HCT116 (cell line): Measurements from ENCODE around the gene SART3. TPM values are rescaled to one million over a fixed set of nuclear protein-coding genes. Genes with fewer than 3 reads are reported as not detected.

Source experiments
- ATAC-seq: fragments of 200-7000 bp; cut with Tn5 transposase; 2 replicates; pipeline ENCODE4 v1.9.1; 2020; ENCODE audit warnings: mild to moderate bottlenecking, moderate library complexity
- BruUV-seq: library from RNA; stranded (reverse); fragments of 400-500 nt; replicated peaks from 2 replicates; lab custom pipeline; 2021; lab: Mats Ljungman, UMichigan
- CTCF ChIA-PET: fragments of 300-600 bp; sonication (Branson Sonifier 250); formaldehyde crosslinking; loops from one replicate; lab custom pipeline; 2021; ENCODE audit warnings: antibody characterized with exemption; lab: Charles Lee
- POLR2A ChIA-PET: fragments of 300-600, 350-600 bp; sonication (Branson Sonifier 250); formaldehyde crosslinking; loops from one replicate; lab custom pipeline; 2021; ENCODE audit warnings: antibody characterized with exemption; lab: Charles Lee
- RAD21 ChIA-PET, 2 experiments: fragments of 300-600 bp; sonication (Branson Sonifier 250); formaldehyde crosslinking; loops; one replicate each; lab custom pipeline; 2023; ENCODE audit warnings: low total read pairs in 2 of 2; ENCODE audit not compliant: uncharacterized antibody in 2 of 2, unreplicated experiment in 2 of 2, low non-redundant PET in 1 of 2; lab: Charles Lee
- DNase-seq: peaks from one replicate; pipeline ENCODE4 v3.0.0-alpha.2; 2010; ENCODE audit warnings: low read depth, low spot score
- H2AFZ ChIP-seq: fragments of 200-600 bp; shearing (Covaris generic), sonication (generic); 2 replicates; pipeline ENCODE4 v1.6.1; 2017; ENCODE audit warnings: low read depth, mixed run types, mixed read lengths, antibody characterized with exemption, low read length; ENCODE audit not compliant: poor library complexity, severe bottlenecking
- H3K27ac ChIP-seq: 2 replicates; pipeline ENCODE4 v1.5.1; 2012; ENCODE audit warnings: low read depth, low read length
- H3K27me3 ChIP-seq: fragments of 200-600 bp; sonication (generic); 2 replicates; pipeline ENCODE4 v1.6.1; 2016; ENCODE audit warnings: mixed run types, low read length, mixed read lengths; ENCODE audit not compliant: insufficient read depth
- H3K36me3 ChIP-seq, 2 experiments: fragments of 200-500 bp in 1 of 2; fragments of 200-600 bp in 1 of 2; sonication (Bioruptor generic) in 1 of 2; sonication (generic) in 1 of 2; 2 replicates each; pipeline versions ENCODE4 v1.5.1 to v1.6.1; 2014 to 2016; ENCODE audit warnings: low read length in 2 of 2, inconsistent platforms in 1 of 2, mixed read lengths in 1 of 2, mixed run types in 1 of 2; ENCODE audit not compliant: insufficient read depth in 2 of 2, control insufficient read depth in 1 of 2
- H3K4me1 ChIP-seq, 2 experiments: fragments of 200-600 bp in 1 of 2; sonication (generic) in 1 of 2; 2 replicates each; pipeline versions ENCODE4 v1.5.1 to v1.6.1; 2012 to 2017; ENCODE audit warnings: low read length in 2 of 2, inconsistent platforms in 1 of 2, mild to moderate bottlenecking in 1 of 2, mixed read lengths in 1 of 2, mixed run types in 1 of 2, moderate library complexity in 1 of 2; ENCODE audit not compliant: insufficient read depth in 2 of 2, control insufficient read depth in 1 of 2
- H3K4me2 ChIP-seq: fragments of 200-600 bp; sonication (generic); 2 replicates; pipeline ENCODE4 v1.6.1; 2017; ENCODE audit warnings: mixed run types, low read length, mixed read lengths
- H3K4me3 ChIP-seq, 2 experiments: fragments of 200-600 bp in 1 of 2; sonication (generic) in 1 of 2; replicated peaks in 1 of 2; 2 replicates each; pipeline ENCODE4 v1.5.1; 2011 to 2016; ENCODE audit warnings: low read length in 2 of 2, control low read depth in 1 of 2, low read depth in 1 of 2, mild to moderate bottlenecking in 1 of 2, mixed read lengths in 1 of 2, mixed run types in 1 of 2
- H3K79me2 ChIP-seq: fragments of 200-600 bp; sonication (generic); 2 replicates; pipeline ENCODE4 v1.6.1; 2017; ENCODE audit warnings: mild to moderate bottlenecking, mixed run types, low read length, moderate library complexity, mixed read lengths; ENCODE audit not compliant: insufficient read depth
- H3K9ac ChIP-seq: fragments of 200-600 bp; sonication (generic); 2 replicates; pipeline ENCODE4 v1.6.1; 2016; ENCODE audit warnings: low read length, mixed read lengths
- H3K9me2 ChIP-seq: fragments of 200-600 bp; sonication (generic), shearing (Covaris generic); 2 replicates; pipeline ENCODE4 v1.6.1; 2017; ENCODE audit warnings: mixed run types, mild to moderate bottlenecking, moderate library complexity; ENCODE audit not compliant: insufficient read depth
- H3K9me3 ChIP-seq, 2 experiments: fragments of 200-500 bp in 1 of 2; fragments of 200-600 bp in 1 of 2; sonication (Bioruptor generic) in 1 of 2; sonication (generic) in 1 of 2; 2 replicates each; pipeline ENCODE4 v1.6.1; 2014 to 2017; ENCODE audit warnings: low read length in 2 of 2, mixed read lengths in 2 of 2, inconsistent platforms in 1 of 2, low read depth in 1 of 2, mild to moderate bottlenecking in 1 of 2, mixed run types in 1 of 2, moderate library complexity in 1 of 2; ENCODE audit not compliant: control insufficient read depth in 1 of 2, insufficient read depth in 1 of 2
- H4K20me1 ChIP-seq: fragments of 200-600 bp; sonication (generic), shearing (Covaris generic); 2 replicates; pipeline ENCODE4 v1.6.1; 2017; ENCODE audit warnings: mixed run types, mild to moderate bottlenecking, moderate library complexity; ENCODE audit not compliant: insufficient read depth
- CBX3 ChIP-seq: IDR thresholded peaks from 2 replicates; pipeline ENCODE4 v1.6.1; 2012; ENCODE audit warnings: low read depth
- CTCF ChIP-seq, 3 experiments: fragments of 200-600 bp in 1 of 3; sonication (generic) in 1 of 3; IDR thresholded peaks in 2 of 3; conservative IDR thresholded peaks in 1 of 3; 2 replicates each; pipeline ENCODE4 v1.5.1; 2012 to 2017; ENCODE audit warnings: low read depth in 2 of 3, low read length in 2 of 3, antibody characterized with exemption in 1 of 3, borderline replicate concordance in 1 of 3, control low read depth in 1 of 3, mild to moderate bottlenecking in 1 of 3, mixed read lengths in 1 of 3, mixed run types in 1 of 3, moderate library complexity in 1 of 3; ENCODE audit not compliant: insufficient read depth in 1 of 3
- EGR1 ChIP-seq: IDR thresholded peaks from 2 replicates; pipeline ENCODE4 v1.6.1; 2012; ENCODE audit warnings: low read depth
- EZH2phosphoT487 ChIP-seq: fragments of 200-600 bp; IDR thresholded peaks from 2 replicates; pipeline ENCODE4 v1.6.1; 2018; ENCODE audit warnings: antibody characterized with exemption, borderline replicate concordance
- JUND ChIP-seq: IDR thresholded peaks from 2 replicates; pipeline ENCODE4 v1.6.1; 2012
- POLR2AphosphoS5 ChIP-seq: IDR thresholded peaks from 2 replicates; pipeline ENCODE4 v1.6.1; 2011; ENCODE audit warnings: mild to moderate bottlenecking, low read depth, low read length, moderate library complexity
- RAD21 ChIP-seq: IDR thresholded peaks from 2 replicates; pipeline ENCODE4 v1.6.1; 2012; ENCODE audit warnings: low read depth, mild to moderate bottlenecking
- SP1 ChIP-seq: IDR thresholded peaks from 2 replicates; pipeline ENCODE4 v1.6.1; 2012; ENCODE audit warnings: low read depth
- TCF7L2 ChIP-seq: IDR thresholded peaks from 2 replicates; pipeline ENCODE4 v1.7.0; 2011; ENCODE audit warnings: borderline replicate concordance, inconsistent platforms; ENCODE audit not compliant: insufficient read depth, insufficient read length; ENCODE audit errors: extremely low read depth
- intact Hi-C: fragments of 100-400 bp; cut with micrococcal nuclease; formaldehyde crosslinking; loops from 2 replicates; pipeline ENCODE4 v1.10.0; 2022
- total RNA-seq: library from RNA; stranded (reverse); gene quantifications from one replicate; pipeline ENCODE4 v1.2.1, GENCODE V29; 2021; ENCODE audit not compliant: unreplicated experiment

Gene SART3
- total RNA-seq, 1 experiment from 2014 or later = 76.1 TPM

- no peaks in the 10 kb centered on the region for H3K79me2 ChIP-seq
- intact Hi-C loops = no loop called here
- no TSS peak for BruUV-seq
These were observed 19.6 kb upstream of the SART3 start for GRCh38 chr12:108580531-108580930.

GRCh38 chr12:108578813-108579212 is 17.8 kb upstream of the SART3 start:
- Histone ChIP-seq H3K9me3 (no peaks in the 10 kb centered on the region), H3K27me3 (no peaks in the 10 kb centered on the region), H3K79me2 (no peaks in the 10 kb centered on the region), H4K20me1 (no peaks in the 10 kb centered on the region), H3K4me1 (no peaks in the 10 kb centered on the region), H3K27ac (no peak overlapping the region), H3K4me2 (no peak overlapping the region), H3K4me3 (no peak overlapping the region), H3K36me3 (no peaks in the 10 kb centered on the region), H3K9me2 (no peaks in the 10 kb centered on the region), H3K9ac (no peak overlapping the region), H2AFZ (no peak overlapping the region)
- ATAC-seq (no peak), DNase-seq (no peak)
- ChIA-PET RAD21 (no interaction called here), POLR2A (no interaction called here), CTCF (no interaction called here)
- BruUV-seq = no TSS peak
- intact Hi-C loops = no loop called here
- TF ChIP-seq EGR1 (no peak), RAD21 (no peak), EZH2phosphoT487 (no peak), TCF7L2 (no peak), JUND (no peak), CTCF (IDR thresholded peaks at IDR 0.05 in 2 of 3, conservative IDR thresholded peaks at IDR 0.05 in 1 of 3; ENCODE audit: borderline replicate concordance in 1 of 3, insufficient read depth in 1 of 3, low read depth in 2 of 3, low read length in 2 of 3) (no peak), POLR2AphosphoS5 (no peak), SP1 (no peak)

More at GRCh38 chr12:108580531-108580930, 19.6 kb upstream of the SART3 start:
- Histone ChIP-seq H3K9ac (no peak overlapping the region), H3K27me3 (no peaks in the 10 kb centered on the region), H3K36me3 (no peaks in the 10 kb centered on the region), H3K4me2 (no peak overlapping the region), H3K9me3 (no peaks in the 10 kb centered on the region), H3K9me2 (no peaks in the 10 kb centered on the region), H3K27ac (no peak overlapping the region), H3K4me1 (no peaks in the 10 kb centered on the region), H2AFZ (no peak overlapping the region), H3K4me3 (no peak overlapping the region), H4K20me1 (no peaks in the 10 kb centered on the region)
- RAD21 ChIA-PET = no interaction called here
- POLR2A ChIA-PET = no interaction called here
- DNase-seq (no peak), ATAC-seq (no peak)
- CTCF ChIA-PET = no interaction called here
- TF ChIP-seq CBX3 = no peak
